Erythroblast (primary cell): ENCODE measurements around the gene MCUB.
A peak's percentile ranks its signal among the peaks of the same experiment; 100 is the strongest.

Source experiments
- DNase-seq, 2 experiments: peaks; one replicate each; lab custom pipeline; 2025; lab: John Stamatoyannopoulos, UW
- GATA1 ChIP-seq: IDR thresholded peaks from 2 replicates; pipeline ENCODE4 v1.6.1; 2011; ENCODE audit warnings: low read depth, mild to moderate bottlenecking, control low read depth, low read length, moderate library complexity
- POLR2A ChIP-seq: IDR thresholded peaks from 2 replicates; pipeline ENCODE4 v1.6.1; 2011; ENCODE audit warnings: mild to moderate bottlenecking, low read length

Gene MCUB

GRCh38 chr4:109631532-109632108, 71.6 kb downstream of the MCUB start:
- TF ChIP-seq POLR2A (no peak), GATA1 (no peak)
- no peak for DNase-seq

GRCh38 chr4:109640644-109641043, 80.6 kb downstream of the MCUB start:
- no peak for DNase-seq
- no peak for TF ChIP-seq POLR2A
- TF ChIP-seq GATA1: no peak

- TF ChIP-seq POLR2A (no peak), GATA1 (no peak)
- DNase-seq: no peak
Observed at GRCh38 chr4:109645874-109646710, 86.0 kb downstream of the MCUB start.

- TF ChIP-seq GATA1 (no peak), POLR2A (no peak)
- peak in 1 of 2 experiments; percentile 3 for DNase-seq
Observed at GRCh38 chr4:109648266-109648996, 88.4 kb downstream of the MCUB start.

- TF ChIP-seq GATA1: no peak
- TF ChIP-seq POLR2A: no peak
- DNase-seq: no peak
Observed at GRCh38 chr4:109648997-109649575, 89.0 kb downstream of the MCUB start.

GRCh38 chr4:109649872-109650271, 89.8 kb downstream of the MCUB start:
- DNase-seq: no peak
- no peak for TF ChIP-seq GATA1
- TF ChIP-seq POLR2A: no peak

GRCh38 chr4:109655396-109655795, 95.3 kb downstream of the MCUB start:
- no peak for DNase-seq
- TF ChIP-seq GATA1: no peak
- TF ChIP-seq POLR2A: no peak

- no peak for TF ChIP-seq GATA1
- TF ChIP-seq POLR2A: no peak
- DNase-seq: no peak
Observed at GRCh38 chr4:109657854-109658418, 97.9 kb downstream of the MCUB start.

- no peak for DNase-seq
- TF ChIP-seq GATA1 (no peak), POLR2A (no peak)
Observed at GRCh38 chr4:109658871-109659410, 98.9 kb downstream of the MCUB start.

- TF ChIP-seq GATA1 (no peak), POLR2A (no peak)
- no peak for DNase-seq
Observed at GRCh38 chr4:109662116-109662515, 102.1 kb downstream of the MCUB start.

GRCh38 chr4:109662771-109663170, 102.7 kb downstream of the MCUB start:
- TF ChIP-seq POLR2A: no peak
- TF ChIP-seq GATA1: no peak
- no peak for DNase-seq

- no peak for TF ChIP-seq GATA1
- no peak for TF ChIP-seq POLR2A
- DNase-seq: no peak
Observed at GRCh38 chr4:109665783-109666485, 105.9 kb downstream of the MCUB start.
